HG03460 (cell line): ENCODE data around the gene GGCT.
"Not testable (repeated sequence)": the region's sequence is repeated elsewhere in the genome, so short reads cannot be mapped to it uniquely, and the experiment has no call there.

ENCODE experiments used
- ATAC-seq: cut with Tn5 transposase; IDR thresholded peaks from one replicate; pipeline ENCODE4 v1.9.1; 2021; ENCODE audit not compliant: unreplicated experiment

The GGCT gene

GRCh38 chr7:30519122-30519521 lies 14.5 kb upstream of the GGCT start:
- no peak for ATAC-seq

GRCh38 chr7:30515761-30516160 lies 11.1 kb upstream of the GGCT start:
- no peak for ATAC-seq

GRCh38 chr7:30514776-30515175 lies 10.1 kb upstream of the GGCT start:
- ATAC-seq: no peak

GRCh38 chr7:30514177-30514576 lies 9.5 kb upstream of the GGCT start:
- no peak for ATAC-seq

DNA sequence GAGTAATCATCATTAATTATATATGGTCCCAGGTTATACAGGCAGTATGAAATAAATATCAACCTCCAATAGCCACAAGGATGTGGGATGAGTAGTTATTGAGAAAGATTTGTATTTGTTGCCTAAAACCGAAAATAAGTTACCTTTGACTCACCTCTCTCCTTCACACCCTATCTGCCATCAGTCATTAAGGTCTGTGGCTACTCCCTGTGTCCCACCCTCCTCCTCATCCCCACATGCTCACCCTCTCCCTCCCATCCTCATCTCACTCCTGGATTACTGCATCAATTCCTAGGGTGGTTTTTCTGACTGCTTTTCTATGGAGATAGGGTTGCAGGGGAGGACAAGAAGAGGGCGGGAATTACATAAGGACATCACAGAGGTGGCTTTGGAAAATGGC lies 9.1 kb upstream of the GGCT start:
- ATAC-seq: no peak

- ATAC-seq: no peak
These were observed 7.5 kb upstream of the GGCT start for GRCh38 chr7:30511973-30512662.

- no peak for ATAC-seq
These were observed 6.9 kb upstream of the GGCT start for GRCh38 chr7:30511494-30511893.

DNA sequence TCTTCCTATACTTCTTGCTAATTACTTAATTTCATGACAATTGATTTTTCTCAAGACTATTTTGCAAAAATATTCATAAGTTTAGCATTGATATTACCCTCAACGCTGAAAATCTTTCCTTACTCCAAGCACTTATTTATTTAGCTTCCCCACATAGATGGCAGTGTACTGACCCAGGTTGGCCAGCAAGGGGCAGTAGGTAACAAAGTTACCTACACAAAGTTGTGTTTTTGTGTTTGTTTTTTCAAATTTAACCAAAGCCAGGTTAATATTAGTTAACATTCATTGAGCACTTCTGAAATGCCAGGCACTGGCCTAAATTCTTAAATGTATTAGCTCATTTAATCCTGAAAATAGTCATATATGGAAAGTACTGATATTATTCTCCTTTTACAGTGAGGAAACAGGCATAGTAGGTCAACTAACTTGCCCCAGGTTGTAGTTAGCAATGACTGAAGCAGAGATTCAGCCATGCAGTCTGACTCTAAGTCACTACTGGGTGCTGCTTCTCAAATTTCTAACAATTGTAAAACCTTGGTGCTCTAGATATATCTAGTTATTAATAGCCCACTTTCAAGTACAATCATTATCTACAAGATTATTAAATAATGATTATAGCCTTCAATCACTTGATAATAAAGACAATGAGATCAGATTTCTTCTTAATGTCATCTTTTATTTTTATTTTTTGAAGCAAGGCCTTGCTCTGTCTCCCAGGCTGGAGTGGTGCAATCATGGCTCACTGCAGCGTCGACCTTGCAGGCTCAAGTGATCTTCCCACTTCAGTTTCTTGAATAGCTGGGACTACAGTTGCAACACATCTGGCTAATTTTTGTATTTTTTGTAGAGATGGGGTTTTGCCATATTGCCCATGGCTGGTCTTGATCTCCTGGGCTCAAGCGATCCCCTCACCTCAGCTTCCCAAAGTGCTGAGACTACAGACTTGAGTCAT lies 5.8 kb upstream of the GGCT start:
- no peak for ATAC-seq

GRCh38 chr7:30509171-30509857 lies 4.7 kb upstream of the GGCT start:
- not testable (repeated sequence) for ATAC-seq

DNA sequence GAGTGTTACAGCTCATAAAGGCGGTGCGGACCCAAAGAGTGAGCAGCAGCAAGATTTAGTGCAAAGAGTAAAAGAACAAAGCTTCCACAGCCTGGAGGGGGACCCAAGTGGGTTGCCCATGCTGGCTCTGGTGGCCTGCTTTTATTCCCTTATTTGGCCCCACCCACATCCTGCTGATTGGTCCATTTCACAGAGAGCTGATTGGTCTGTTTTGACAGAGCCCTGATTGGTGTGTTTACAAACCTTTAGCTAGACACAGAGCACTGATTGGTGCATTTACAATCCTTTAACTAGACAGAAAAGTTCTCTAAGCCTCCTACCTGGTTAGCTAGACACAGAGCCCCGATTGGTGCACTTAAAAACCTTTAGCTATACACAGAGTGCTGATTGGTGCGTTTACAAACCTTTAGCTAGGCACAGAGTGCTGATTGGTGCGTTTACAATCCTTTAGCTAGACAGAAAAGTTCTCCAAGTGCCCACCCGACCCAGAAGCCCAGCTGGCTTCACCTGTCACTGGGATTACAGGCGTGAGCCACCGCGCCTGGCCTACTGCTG lies 2.8 kb upstream of the GGCT start:
- not testable (repeated sequence) for ATAC-seq

- no peak for ATAC-seq
These were observed 607 bp upstream of the GGCT start for GRCh38 chr7:30505174-30505697.

GRCh38 chr7:30503274-30504212 lies 1.1 kb downstream of the GGCT start:
- ATAC-seq: no peak

GRCh38 chr7:30502470-30503251 lies 2.0 kb downstream of the GGCT start:
- ATAC-seq: no peak

DNA sequence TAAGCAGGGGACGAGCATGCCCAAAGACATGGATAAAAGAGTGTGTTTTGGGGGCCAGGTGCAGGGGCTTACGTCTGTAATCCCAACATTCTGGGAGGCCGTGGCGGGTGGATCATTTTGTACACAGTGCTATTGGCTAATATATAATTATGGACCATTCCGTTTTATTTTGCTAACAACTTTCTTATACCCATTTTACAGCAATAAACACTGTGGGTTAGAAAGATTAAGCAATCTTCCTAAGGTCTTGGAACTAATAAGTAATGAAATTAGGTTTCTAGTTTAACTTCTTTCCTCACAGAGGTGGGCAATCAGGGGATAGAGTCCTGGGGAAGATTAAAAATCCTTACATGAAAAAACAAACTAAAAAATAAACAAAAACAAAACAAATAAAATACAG lies 3.4 kb downstream of the GGCT start:
- no peak for ATAC-seq

DNA sequence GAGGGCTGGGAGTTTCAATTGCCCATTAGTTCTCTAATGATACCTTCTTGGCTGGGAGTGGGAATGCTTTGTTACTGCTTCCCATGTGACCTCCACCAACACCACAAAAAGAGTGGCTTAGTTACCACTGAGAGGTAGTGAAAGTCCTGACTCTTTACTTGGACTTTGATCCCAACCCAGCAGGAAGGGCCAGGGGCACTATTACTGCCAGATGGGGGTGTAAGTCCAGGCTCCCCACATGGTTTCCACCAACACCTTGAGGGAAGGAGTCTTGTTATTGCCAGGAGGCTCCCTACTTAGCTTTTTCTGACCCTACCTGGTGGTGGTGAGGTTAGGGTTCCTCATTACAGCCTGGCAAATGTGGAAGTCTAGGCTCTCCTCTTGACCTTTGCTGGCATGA lies 11.4 kb downstream of the GGCT start:
- no peak for ATAC-seq

DNA sequence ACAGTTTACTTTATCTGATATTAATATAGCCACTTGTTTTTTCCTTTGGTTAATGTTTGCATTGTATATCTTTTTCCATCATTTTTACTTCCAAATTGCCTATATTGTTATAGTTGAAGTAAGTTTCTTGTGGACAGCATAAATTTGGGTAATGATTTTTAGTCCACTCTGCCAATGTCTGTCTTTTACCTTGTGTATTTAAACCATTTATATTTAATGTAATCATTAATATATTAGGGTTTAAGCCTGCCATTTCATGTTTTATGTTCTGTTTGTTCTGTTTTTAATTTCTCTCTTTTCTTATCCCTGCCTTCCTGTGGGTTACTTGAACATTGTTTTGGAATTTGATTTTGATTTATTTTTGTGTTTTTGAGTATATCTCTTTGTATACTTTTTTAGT lies 13.2 kb downstream of the GGCT start:
- no peak for ATAC-seq

GRCh38 chr7:30487371-30487770 lies 17.3 kb downstream of the GGCT start:
- no peak for ATAC-seq

DNA sequence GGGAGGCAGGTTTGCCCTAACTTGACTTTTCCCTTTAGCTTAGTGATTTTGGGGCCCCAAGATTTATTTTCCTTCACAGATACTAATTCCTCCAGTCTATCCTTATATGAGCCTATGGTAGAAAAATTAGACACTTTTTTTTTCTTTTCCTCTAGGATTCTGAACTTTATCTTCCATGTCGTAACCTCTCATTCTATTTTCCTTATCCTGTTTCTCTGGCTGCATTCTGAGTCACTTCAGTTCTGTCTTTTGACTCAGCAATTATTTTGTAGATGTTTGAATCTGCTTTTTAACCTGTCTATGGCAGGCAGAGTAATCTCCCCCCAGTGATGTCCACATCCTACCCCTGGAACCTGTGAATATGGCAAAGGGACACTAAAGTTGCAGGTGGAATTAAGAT lies 19.0 kb downstream of the GGCT start:
- no peak for ATAC-seq

DNA sequence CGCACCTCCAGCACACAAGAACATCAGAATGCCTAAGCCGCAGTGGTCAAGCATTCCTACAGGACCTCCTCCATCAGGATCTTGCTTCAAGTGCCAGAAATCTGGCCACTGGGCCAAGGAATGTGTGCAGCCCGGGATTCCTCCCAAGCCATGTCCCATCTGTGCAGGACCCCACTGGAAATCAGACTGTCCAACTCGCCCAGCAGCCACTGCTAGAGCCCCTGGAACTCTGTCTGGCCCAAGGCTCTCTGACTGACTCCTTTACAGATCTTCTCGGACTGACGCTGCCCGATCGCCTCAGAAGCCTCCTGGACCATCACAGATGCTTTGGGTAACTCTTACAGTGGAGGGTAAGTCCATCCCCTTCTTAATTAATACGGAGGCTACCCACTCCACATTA lies 23.2 kb downstream of the GGCT start:
- not testable (repeated sequence) for ATAC-seq
